WTC11 (cell line): Measurements from ENCODE around the gene CTCF. TPM values are rescaled to one million over a fixed set of nuclear protein-coding genes. Genes with fewer than 3 reads are reported as not detected.

Experiments
- HMGA2 ChIP-seq: fragments of 250-450 bp; sonication (Bioruptor Pico); IDR thresholded peaks from 2 replicates; pipeline ENCODE4 v1.4.0; 2021; ENCODE audit warnings: mild to moderate bottlenecking, moderate library complexity
- HMGXB4 ChIP-seq: sonication (generic); formaldehyde crosslinking; IDR thresholded peaks from 2 replicates; pipeline ENCODE4 v1.8.1; 2023; ENCODE audit warnings: mild to moderate bottlenecking, moderate library complexity, missing genetic modification reagents
- ZBTB21 ChIP-seq: sonication (generic); formaldehyde crosslinking; IDR thresholded peaks from 2 replicates; pipeline ENCODE4 v1.8.1; 2023; ENCODE audit warnings: mild to moderate bottlenecking, missing genetic modification reagents, borderline replicate concordance
- ZNF232 ChIP-seq: sonication (generic); formaldehyde crosslinking; IDR thresholded peaks from 2 replicates; pipeline ENCODE4 v1.8.0; 2022; ENCODE audit warnings: mild to moderate bottlenecking, missing genetic modification reagents
- ZNF317 ChIP-seq: sonication (generic); formaldehyde crosslinking; IDR thresholded peaks from 2 replicates; pipeline ENCODE4 v1.8.1; 2023; ENCODE audit warnings: low read depth, mild to moderate bottlenecking, moderate library complexity, missing genetic modification reagents, borderline replicate concordance
- ZNF425 ChIP-seq: fragments of 250-450 bp; sonication (Bioruptor Pico); conservative IDR thresholded peaks from 2 replicates; pipeline ENCODE4 v1.9.0; 2021; ENCODE audit warnings: mild to moderate bottlenecking
- total RNA-seq: library from RNA; stranded (reverse); gene quantifications from 3 replicates; pipeline ENCODE4 v1.2.3, GENCODE V29; 2021
- TF ChIP-seq, protein P1 (sequence below): sonication (generic); formaldehyde crosslinking; IDR thresholded peaks from 2 replicates; pipeline ENCODE4 v1.8.0; 2022; ENCODE audit warnings: missing genetic modification reagents
- TF ChIP-seq, protein P2 (sequence below): fragments of 200-600 bp; IDR thresholded peaks from 2 replicates; pipeline ENCODE4 v1.8.0; 2022; ENCODE audit warnings: antibody characterized with exemption
- TF ChIP-seq, protein P3 (sequence below): sonication (generic); formaldehyde crosslinking; IDR thresholded peaks from 2 replicates; pipeline ENCODE4 v1.8.1; 2023; ENCODE audit warnings: mild to moderate bottlenecking, missing genetic modification reagents
- TF ChIP-seq, protein P4 (sequence below): sonication (generic); formaldehyde crosslinking; IDR thresholded peaks from 2 replicates; pipeline ENCODE4 v1.8.0; 2022; ENCODE audit warnings: mild to moderate bottlenecking, missing genetic modification reagents
- TF ChIP-seq, protein P5 (sequence below): sonication (generic); formaldehyde crosslinking; IDR thresholded peaks from 2 replicates; pipeline ENCODE4 v1.8.1; 2023; ENCODE audit warnings: mild to moderate bottlenecking, missing genetic modification reagents, moderate library complexity
- TF ChIP-seq, protein P6 (sequence below): fragments of 250-450 bp; sonication (Bioruptor Pico); IDR thresholded peaks from 2 replicates; pipeline ENCODE4 v1.8.0; 2021; ENCODE audit warnings: mild to moderate bottlenecking

The CTCF gene
- total RNA-seq, 1 experiment from 2014 or later, result 55.4 TPM

DNA sequence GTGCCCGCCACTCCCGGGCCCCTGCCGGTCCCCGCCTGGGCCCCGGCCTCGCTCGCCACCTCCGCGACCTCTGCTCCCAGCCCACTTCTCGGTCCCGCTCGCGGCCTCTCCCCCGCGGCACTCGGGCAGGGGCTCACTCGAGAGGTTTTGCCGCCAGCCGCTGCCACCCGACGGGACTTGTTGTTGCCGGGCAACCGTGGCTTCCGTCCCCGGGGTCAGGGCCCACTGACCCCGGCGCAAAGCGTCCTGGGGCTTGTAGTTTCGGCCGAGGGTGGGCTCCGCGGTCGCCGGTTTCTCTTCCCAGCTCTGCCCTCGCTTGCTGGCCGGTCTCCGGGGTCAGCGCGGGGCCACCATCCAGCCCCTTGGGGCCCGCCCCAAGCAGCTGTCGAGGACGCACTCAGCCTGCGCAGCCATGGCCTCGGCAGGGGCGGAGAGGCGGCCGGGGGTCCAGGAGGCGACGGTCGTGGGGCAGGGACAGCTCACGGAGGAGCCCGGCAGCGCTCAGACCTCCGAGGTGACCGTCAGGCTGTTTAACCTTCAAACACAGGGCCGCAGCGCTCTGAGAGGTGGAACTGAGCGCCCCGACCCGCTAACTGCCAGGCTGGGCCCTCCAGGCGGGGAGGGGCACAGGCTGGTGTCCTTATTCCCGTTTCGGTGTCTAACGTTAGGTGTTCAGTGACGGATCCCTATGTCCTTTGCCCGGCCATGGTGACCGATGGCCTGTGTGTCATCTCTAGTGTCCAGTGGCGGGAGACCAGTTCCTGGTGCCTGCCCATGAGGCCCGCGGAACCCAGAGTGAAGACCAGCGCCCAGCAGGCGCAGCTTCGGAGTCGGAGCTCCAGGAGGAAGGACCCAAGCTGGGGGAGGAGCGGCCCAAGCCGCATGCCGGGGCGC, 104.5 kb downstream of the CTCF start, which contains the start of the genes C16orf86 and ENKD1 (continued):
- TF ChIP-seq, protein P1, sequence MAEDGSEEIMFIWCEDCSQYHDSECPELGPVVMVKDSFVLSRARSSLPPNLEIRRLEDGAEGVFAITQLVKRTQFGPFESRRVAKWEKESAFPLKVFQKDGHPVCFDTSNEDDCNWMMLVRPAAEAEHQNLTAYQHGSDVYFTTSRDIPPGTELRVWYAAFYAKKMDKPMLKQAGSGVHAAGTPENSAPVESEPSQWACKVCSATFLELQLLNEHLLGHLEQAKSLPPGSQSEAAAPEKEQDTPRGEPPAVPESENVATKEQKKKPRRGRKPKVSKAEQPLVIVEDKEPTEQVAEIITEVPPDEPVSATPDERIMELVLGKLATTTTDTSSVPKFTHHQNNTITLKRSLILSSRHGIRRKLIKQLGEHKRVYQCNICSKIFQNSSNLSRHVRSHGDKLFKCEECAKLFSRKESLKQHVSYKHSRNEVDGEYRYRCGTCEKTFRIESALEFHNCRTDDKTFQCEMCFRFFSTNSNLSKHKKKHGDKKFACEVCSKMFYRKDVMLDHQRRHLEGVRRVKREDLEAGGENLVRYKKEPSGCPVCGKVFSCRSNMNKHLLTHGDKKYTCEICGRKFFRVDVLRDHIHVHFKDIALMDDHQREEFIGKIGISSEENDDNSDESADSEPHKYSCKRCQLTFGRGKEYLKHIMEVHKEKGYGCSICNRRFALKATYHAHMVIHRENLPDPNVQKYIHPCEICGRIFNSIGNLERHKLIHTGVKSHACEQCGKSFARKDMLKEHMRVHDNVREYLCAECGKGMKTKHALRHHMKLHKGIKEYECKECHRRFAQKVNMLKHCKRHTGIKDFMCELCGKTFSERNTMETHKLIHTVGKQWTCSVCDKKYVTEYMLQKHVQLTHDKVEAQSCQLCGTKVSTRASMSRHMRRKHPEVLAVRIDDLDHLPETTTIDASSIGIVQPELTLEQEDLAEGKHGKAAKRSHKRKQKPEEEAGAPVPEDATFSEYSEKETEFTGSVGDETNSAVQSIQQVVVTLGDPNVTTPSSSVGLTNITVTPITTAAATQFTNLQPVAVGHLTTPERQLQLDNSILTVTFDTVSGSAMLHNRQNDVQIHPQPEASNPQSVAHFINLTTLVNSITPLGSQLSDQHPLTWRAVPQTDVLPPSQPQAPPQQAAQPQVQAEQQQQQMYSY (CRISPR knock-in tag), result no peak
- TF ChIP-seq ZNF232 (CRISPR knock-in tag) (no peak), HMGA2 (no peak), ZBTB21 (CRISPR knock-in tag) (no peak), HMGXB4 (CRISPR knock-in tag) (peak; percentile 43; the same call in 1 of the 2 replicates), ZNF425 (no peak), ZNF317 (CRISPR knock-in tag) (no peak)
- TF ChIP-seq, protein P2, sequence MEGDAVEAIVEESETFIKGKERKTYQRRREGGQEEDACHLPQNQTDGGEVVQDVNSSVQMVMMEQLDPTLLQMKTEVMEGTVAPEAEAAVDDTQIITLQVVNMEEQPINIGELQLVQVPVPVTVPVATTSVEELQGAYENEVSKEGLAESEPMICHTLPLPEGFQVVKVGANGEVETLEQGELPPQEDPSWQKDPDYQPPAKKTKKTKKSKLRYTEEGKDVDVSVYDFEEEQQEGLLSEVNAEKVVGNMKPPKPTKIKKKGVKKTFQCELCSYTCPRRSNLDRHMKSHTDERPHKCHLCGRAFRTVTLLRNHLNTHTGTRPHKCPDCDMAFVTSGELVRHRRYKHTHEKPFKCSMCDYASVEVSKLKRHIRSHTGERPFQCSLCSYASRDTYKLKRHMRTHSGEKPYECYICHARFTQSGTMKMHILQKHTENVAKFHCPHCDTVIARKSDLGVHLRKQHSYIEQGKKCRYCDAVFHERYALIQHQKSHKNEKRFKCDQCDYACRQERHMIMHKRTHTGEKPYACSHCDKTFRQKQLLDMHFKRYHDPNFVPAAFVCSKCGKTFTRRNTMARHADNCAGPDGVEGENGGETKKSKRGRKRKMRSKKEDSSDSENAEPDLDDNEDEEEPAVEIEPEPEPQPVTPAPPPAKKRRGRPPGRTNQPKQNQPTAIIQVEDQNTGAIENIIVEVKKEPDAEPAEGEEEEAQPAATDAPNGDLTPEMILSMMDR, result 0 out of 2 replicates have a peak, but pooled peaks have one; percentile 9
- TF ChIP-seq, protein P3, sequence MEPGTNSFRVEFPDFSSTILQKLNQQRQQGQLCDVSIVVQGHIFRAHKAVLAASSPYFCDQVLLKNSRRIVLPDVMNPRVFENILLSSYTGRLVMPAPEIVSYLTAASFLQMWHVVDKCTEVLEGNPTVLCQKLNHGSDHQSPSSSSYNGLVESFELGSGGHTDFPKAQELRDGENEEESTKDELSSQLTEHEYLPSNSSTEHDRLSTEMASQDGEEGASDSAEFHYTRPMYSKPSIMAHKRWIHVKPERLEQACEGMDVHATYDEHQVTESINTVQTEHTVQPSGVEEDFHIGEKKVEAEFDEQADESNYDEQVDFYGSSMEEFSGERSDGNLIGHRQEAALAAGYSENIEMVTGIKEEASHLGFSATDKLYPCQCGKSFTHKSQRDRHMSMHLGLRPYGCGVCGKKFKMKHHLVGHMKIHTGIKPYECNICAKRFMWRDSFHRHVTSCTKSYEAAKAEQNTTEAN, result no peak
- TF ChIP-seq, protein P4, sequence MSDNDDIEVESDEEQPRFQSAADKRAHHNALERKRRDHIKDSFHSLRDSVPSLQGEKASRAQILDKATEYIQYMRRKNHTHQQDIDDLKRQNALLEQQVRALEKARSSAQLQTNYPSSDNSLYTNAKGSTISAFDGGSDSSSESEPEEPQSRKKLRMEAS, result 0 out of 2 replicates have a peak, but pooled peaks have one; percentile 15
- TF ChIP-seq, protein P5, sequence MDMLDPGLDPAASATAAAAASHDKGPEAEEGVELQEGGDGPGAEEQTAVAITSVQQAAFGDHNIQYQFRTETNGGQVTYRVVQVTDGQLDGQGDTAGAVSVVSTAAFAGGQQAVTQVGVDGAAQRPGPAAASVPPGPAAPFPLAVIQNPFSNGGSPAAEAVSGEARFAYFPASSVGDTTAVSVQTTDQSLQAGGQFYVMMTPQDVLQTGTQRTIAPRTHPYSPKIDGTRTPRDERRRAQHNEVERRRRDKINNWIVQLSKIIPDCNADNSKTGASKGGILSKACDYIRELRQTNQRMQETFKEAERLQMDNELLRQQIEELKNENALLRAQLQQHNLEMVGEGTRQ (CRISPR knock-in tag), result peak; percentile 55
- TF ChIP-seq, protein P6, sequence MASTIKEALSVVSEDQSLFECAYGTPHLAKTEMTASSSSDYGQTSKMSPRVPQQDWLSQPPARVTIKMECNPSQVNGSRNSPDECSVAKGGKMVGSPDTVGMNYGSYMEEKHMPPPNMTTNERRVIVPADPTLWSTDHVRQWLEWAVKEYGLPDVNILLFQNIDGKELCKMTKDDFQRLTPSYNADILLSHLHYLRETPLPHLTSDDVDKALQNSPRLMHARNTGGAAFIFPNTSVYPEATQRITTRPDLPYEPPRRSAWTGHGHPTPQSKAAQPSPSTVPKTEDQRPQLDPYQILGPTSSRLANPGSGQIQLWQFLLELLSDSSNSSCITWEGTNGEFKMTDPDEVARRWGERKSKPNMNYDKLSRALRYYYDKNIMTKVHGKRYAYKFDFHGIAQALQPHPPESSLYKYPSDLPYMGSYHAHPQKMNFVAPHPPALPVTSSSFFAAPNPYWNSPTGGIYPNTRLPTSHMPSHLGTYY (CRISPR knock-in tag), result no peak
